DOHH2 (cell line): Measurements from ENCODE around the gene FBXO38.

Experiments used
- CTCF ChIP-seq: fragments of 200-600 bp; sonication (generic); IDR thresholded peaks from one replicate; pipeline ENCODE4 v1.5.1; 2014; ENCODE audit warnings: antibody characterized with exemption, mild to moderate bottlenecking, low read depth, low read length; ENCODE audit not compliant: poor library complexity, severe bottlenecking
- EZH2phosphoT487 ChIP-seq: fragments of 200-600 bp; sonication (generic); IDR thresholded peaks from 2 replicates; pipeline ENCODE4 v1.6.1; 2017; ENCODE audit warnings: borderline replicate concordance, mild to moderate bottlenecking, antibody characterized with exemption, low read length, moderate library complexity, mixed read lengths

GRCh38 chr5:148466236-148466580, 82.5 kb downstream of the FBXO38 start:
- no peak for TF ChIP-seq CTCF
- no peak for TF ChIP-seq EZH2phosphoT487
